Measurements from ENCODE around the gene TMEM156.

DNA sequence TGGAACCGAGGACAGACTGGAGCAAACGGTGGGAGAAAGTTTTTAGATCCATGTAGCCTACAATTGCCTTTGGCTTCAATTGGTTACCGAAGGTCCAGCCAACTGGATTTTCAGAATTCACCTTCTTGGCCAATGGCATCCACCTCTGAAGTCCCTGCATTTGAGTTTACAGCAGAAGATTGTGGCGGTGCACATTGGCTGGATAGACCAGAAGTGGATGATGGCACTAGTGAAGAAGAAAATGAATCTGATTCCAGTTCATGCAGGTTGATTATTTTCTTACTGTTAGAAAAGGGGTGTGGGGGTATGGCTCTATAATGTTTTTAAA, 30.5 kb upstream of the TMEM156 start:
- TF ChIP-seq, protein P1, sequence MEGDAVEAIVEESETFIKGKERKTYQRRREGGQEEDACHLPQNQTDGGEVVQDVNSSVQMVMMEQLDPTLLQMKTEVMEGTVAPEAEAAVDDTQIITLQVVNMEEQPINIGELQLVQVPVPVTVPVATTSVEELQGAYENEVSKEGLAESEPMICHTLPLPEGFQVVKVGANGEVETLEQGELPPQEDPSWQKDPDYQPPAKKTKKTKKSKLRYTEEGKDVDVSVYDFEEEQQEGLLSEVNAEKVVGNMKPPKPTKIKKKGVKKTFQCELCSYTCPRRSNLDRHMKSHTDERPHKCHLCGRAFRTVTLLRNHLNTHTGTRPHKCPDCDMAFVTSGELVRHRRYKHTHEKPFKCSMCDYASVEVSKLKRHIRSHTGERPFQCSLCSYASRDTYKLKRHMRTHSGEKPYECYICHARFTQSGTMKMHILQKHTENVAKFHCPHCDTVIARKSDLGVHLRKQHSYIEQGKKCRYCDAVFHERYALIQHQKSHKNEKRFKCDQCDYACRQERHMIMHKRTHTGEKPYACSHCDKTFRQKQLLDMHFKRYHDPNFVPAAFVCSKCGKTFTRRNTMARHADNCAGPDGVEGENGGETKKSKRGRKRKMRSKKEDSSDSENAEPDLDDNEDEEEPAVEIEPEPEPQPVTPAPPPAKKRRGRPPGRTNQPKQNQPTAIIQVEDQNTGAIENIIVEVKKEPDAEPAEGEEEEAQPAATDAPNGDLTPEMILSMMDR (conservative IDR thresholded peaks at IDR 0.05; ENCODE audit: low read depth, low read length) = no peak
- TF ChIP-seq MXI1 (IDR thresholded peaks at IDR 0.05; ENCODE audit: borderline replicate concordance, low read depth, low read length) = no peak
- TF ChIP-seq CEBPB (IDR thresholded peaks at IDR 0.05; ENCODE audit: low read depth, low read length) = no peak
- TF ChIP-seq MAZ (IDR thresholded peaks at IDR 0.05; ENCODE audit: borderline replicate concordance, low read depth, low read length) = no peak
- no peak for TF ChIP-seq RAD21 (IDR thresholded peaks at IDR 0.05; ENCODE audit: low read length)
- no peak for TF ChIP-seq POLR2A (IDR thresholded peaks at IDR 0.05; ENCODE audit: low read depth, low read length)
- TF ChIP-seq FOS (IDR thresholded peaks at IDR 0.05; ENCODE audit: low read depth, low read length) = no peak
- TF ChIP-seq RFX5 (IDR thresholded peaks at IDR 0.05; ENCODE audit: low read depth, low read length) = no peak

All from IMR-90 (cell line).